ENCODE data around the gene FNBP1.

FNBP1 gene

DNA sequence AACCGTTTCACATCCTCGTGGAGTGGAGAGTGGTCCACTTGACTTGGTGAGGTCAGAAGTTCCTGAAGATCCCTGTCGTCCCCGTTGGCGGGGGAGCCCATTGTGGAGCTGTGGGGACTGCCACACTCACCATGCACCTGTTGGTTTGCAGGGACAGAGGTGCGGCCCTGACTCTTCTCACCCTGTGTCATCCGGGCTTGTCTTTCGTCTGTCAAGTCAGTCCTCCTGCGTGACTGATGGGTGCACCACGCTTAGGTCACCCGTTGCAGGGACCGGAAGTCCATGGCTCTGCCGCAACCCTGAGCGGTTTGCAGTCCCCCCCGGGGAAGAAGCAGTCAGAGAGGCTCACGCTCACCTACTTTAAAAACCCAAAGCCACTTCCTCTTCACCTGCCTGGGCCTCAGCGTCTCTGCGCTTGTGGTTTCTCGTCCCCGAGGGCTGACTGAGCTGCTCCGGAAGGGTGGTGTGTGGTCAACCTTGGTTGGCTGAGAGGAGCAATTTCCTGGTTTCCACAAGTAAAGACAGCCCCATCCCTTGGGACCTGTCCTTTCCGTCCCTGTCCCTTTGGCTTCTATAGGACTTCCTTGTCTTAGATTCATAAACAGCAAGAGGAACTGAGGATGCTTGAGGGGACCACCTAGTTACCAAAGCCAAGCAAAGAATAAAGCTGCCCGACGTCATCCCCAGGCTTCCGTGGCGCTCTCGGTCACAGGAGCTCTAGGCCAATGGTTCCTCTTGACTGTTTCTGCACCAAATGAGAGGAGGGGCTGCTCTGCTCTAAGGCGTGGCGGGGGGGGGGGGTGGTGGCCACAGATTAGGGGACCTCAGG, 154.5 kb downstream of the FNBP1 start:
- no peak for DNase-seq

DNA sequence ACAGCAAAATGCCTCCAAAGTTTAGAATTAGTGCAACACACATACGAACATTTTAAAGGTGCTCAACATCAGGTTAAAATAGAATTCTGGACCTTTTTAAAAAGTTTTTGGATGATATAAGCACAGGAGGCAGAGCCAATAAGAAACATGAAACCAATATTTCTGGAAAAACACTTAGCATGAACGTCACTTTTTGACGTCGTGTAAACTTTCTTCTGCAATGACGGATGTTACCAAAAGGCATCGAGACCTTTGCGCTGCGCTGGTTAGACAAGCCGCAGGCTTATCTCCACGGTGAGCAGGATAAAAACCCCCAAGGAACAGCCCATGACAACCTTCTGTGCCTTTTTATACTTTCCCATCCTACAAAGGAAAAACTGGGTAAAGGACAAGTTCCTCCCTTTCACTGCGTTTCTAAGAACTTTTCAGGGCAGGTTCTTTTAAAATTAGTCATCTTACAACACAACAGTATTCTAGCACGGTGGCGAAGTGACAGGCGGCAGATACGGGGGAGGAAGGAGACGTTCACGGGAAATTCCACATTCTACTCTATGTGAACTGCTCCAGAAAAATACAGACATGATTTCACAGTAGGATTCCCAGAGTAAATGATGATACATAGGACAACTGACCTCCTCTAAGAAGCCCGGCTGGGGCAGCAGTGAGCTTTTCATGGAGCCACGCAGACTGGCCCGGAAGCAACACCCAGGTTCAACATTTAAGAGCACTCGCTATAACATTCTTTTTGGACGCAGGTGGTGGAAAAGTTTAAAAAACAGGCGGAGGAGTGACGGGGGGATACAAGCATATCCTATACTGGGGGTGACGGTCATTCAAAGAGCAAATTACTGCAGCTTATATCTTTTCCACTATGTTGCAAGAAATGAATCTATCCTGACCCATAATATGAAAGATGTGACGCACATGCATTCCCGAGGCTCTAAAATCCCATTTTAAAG, 155.4 kb downstream of the FNBP1 start:
- no peak for DNase-seq

DNA sequence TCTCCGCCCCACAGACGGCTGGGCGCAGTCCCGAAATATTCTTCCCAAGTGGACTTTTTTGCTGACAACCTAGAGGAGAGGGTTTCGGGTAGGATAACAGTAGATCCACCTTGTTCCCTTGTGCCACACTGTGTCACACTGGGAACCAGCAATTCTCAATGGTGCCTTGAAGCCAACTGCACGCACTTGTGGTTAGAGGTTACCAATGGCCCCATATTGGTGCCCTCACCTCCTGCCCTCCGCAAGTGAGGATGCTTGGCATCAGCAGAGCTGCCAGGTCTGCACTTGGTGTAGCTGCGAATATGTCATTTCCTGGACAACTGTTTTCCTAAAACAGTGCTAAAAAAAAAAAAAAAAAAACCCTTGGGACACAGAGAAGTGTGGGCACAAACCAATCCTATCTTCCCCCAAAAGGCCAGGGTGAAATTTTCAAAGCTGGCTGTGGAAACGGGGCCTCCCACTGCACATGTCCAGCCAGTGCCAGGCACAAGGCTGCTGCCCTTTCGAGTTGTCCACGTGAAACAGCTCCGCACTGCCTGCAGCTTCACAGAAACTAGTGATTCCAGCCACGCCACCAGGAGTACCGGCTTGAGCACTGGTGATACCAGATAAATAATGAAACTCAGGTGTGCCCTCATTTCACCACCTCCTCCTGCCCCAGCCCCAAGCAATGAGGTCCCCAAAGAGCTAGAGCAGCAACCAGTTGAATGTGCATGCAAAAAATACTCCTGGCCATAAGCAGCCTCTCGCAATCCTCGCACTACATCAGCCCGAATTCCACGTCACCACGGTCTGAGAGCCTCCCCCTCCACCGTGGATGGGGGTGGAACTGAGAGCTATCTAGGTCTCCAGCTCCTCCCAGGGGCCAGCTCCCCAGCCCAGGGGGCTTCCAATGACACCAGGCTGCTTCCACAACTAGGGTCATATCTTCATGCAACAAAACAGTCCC, 156.5 kb downstream of the FNBP1 start:
- no peak for DNase-seq

DNA sequence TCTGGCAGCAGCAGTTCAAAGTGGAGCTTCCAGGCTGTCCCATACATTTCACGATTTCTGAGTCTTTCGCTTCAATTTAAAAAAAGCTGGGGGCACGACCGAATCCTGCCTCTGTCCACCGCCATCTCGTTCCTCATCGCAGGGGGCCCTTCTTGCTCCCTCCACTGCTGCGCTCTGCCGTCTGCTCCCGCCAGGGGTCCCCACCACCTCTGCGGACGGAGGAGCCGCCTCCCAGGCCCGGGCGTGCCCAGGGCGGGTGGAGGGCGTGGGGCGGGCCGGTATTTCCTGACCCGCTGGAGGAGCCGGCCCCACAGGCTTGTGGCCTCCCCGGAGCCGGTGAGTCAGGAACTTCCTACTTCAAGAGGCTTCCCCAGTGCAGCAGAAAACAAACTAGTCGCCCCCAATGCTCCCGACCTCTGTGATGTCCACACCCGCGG, 157.3 kb downstream of the FNBP1 start:
- peak; percentile 14 to 18 for DNase-seq

DNA sequence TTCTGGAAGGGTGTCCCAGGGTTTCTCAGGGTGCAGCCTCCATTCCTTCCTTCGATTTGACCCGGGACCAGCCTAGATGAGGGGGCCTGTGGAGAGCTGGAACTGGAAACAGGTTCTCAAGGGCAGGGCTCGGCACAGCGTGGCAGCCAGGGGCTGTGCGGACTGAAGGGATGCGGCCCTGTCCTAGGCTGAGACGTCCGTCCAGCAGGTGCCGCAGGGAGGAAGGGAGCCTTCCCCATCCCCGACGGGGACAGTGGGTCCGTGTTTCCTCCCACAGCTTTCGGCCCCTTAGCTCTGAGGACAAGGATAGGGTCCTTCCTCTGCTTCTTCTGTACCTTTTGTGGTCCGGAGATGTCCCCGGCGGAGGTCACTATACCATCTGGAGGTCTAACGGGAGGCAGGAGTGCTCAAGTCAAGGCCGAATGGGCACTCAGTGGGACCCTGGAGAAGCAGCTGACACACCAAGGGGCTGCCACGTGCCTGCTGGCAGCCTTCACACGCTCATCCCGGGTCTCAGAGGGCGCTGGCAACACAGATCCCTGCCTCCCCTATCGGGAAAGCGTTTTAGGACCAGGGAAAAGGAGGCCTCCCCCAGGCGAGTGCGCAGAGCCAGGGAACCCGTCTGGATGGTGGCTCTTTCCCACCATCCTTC, 157.8 kb downstream of the FNBP1 start:
- DNase-seq: no peak

DNA sequence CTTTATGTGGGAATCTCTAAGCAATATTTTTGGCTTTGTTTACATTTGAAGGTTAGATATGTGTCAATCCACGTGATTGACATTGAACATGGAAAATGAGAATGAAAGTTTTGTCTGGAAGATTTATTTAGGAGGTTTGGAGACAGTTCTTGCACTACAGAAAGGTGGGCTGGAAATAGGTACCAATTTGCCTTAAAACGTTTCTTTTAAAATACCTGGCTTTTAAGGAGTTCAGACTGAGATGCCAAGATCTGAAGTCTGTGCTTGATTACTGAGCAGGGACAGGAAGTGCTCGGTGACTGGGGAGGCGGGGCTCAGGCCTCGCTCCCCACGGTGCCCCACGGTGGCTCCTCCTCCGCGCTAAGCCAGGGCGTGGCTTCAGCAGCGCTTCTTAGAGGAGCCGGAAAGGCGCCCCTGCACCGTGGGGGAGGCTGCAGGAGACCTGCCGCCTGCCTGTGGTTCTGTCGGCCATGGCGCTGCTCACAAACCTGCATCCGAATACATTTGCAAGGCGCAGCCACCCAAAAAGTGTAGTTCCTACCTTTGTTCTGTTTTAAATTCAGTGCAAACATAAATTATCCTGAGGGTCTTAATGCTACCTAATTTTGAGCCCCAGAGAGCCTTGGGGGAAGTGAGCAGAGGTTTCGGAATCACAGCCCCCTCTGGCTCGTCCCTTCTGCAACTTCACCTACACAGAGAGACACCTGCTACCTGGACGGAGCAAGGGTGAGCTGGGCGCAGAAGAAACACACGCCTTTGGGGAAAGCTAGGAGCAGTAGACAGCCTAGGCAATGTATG, 158.6 kb downstream of the FNBP1 start:
- DNase-seq: peak; percentile 43 to 62

DNA sequence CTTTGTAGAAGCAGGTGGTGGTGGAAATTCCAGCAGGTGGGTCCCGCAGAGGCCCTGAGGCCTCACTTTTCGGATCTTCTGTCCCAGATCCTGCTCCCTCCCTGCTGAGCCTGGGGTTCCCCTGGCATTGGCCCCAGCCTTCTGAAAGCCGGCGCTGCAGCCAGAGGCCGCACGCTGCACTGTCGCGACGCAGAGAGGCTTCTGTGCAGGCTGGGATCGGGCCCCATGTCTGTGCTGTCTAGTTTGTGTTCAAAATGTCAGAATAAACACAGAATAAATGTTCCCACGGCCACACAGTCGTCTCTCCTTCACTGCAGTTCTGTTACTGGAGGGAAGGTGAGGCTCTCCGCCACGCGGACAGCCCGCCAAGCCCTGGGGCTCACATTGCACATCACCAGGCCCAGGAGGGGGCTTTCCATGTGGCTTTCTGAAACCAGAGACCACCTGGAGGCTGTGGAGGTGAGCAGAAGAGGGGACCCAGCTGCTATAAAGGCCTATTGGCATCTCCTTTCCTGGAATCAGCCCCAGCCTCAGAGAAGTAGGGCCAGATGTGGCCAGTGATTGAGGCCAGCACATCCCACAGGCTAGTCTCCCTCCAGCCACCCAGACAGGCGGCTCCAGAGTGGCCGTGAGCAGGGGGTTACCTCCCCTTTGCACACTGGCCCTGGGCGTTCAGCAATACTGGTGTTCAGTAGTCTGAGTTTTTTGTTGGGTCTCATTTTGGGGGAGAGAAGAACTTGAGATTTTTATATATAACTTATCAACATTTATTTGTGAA, 161.3 kb downstream of the FNBP1 start:
- DNase-seq: no peak

DNA sequence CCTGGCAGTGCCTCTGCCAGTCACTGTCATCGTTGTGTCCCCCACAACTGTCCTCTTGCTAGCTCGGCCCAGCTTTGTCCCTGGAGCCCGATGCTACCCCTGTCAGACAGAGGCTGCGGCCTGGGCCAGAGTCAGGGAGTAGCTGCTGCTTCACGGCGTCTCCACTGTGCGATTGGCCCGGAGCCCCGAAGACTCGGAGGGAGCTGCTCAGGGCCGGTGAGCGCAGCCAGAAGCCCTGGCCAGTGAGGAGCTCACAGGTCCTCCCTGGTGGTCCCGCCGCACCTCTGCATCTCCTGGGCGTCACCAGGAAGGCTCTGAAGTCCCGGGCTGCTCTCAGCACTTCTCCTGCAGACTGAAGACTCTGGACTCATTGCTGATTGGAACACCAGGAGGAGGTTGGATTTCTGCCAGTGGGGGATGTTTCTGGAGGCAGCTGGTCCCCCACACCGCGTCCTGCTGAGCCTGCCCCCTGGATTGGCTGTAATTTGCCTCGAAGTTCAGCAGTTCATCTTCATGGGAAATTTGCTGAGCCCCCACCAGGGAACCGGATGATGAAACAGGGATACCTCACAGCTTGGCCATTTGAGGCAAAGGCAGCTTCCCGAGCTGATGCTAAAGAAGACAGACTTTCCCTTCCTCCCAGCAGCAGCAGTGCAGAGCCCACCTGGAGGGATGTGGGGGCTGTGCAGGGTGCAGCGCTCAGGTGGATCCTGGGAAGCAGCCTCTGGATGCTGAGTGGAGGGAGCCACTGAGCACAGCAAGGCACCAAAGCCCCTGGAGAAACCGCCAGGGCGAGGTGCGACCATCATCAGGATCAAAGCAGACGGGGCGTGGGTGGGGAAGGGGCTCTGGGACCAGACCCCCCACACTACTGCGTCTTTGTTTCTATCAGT, 162.1 kb downstream of the FNBP1 start:
- no peak for DNase-seq

DNA sequence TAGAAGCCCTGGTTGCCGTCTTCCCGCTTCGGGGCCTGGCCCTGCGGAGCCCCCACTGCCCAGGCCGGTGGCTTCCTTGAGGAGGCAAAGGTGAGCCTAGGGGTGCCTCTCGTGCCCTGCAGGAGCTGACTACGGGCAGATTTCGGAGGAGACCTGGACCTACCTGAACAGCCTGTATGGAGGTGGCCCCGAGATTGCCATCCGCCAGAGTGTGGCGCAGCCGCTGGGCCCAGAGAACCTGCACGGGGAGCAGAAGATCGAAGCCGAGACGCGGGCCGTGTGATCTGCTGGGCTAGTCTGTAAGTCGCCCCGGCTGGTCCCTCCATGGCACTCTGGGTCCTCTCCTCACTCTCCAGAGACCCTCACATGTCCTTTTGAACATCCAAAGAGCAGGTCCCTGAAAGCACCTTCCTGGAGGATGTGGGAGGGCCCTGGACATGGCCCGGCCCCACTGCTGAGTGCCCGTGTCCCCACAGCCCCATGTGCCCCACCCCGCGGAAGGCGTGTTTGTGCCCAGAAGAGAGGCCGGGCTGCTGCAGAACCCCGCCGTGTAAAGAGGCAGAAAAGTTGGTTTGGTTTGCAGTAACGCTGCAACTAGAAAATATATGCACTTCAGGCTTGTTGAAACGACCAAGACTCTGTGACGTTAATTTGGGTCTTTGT, 162.9 kb downstream of the FNBP1 start:
- no peak for DNase-seq

DNA sequence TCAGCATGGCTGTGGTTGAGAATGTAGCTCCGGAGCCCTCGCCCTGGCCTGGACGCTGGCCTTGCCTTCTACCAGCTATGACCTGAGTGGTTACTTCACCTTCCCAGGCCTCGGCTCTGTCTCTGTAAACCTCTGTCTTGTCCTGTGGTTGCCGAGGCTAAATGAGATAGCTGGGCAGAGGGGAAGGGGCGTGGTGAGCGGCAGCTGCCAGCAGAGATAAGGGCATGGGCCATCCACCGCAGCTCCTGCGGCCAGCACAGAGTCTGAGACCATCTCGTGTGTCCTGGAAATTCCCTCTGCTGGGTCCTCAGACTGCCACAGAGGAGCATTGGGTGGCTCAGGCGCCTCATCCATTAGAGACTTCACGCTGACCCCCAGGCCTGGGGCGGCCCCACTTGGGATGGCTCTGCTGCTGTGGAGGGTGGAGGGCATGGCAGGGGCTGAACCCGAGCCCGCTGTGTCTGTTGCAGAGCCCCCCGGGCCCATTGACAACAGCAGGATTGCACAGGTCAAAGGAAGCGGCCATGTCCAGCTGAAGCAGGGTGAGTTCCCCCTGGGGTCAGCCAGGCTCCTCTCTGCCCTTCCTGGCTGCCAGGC, 163.8 kb downstream of the FNBP1 start:
- DNase-seq: no peak

DNA sequence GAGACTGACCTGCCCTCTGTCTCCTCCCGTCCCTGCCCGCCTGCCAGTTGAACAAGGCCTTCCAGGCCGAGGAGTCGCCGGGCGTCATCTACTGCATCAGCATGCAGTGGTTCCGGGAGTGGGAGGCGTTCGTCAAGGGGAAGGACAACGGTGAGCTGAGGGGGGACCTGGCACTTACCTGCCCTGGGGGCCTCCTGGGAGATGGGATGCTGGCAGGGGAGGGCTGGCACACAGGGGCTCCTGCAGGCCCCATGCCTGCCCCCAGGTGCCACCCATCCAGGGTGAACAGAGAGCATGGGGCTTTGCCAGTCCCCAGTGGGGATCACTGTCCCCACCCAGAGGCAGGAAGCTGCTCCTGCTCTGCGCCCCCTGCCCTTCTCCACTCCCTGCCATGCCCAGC, 164.7 kb downstream of the FNBP1 start:
- DNase-seq: no peak

DNA sequence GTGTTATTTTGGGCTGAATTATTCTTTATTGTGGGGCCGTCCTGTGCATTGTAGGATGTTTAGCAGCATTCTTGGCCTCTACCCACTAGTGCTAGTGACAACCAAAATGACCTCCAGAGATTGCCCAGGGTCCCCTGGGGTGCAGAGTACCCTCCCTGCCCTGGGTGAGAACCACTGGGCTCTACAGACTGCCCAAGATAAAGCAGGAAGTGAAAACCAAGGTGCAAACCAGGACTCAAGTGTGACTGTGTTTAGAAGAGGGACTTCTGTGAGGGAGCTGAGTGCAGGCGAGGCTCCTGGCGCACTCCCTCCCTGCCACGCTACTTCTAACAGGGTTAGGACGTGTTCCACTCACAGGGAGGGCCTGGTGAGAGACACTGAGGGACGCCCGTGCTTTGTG, 166.2 kb downstream of the FNBP1 start:
- DNase-seq: no peak

DNA sequence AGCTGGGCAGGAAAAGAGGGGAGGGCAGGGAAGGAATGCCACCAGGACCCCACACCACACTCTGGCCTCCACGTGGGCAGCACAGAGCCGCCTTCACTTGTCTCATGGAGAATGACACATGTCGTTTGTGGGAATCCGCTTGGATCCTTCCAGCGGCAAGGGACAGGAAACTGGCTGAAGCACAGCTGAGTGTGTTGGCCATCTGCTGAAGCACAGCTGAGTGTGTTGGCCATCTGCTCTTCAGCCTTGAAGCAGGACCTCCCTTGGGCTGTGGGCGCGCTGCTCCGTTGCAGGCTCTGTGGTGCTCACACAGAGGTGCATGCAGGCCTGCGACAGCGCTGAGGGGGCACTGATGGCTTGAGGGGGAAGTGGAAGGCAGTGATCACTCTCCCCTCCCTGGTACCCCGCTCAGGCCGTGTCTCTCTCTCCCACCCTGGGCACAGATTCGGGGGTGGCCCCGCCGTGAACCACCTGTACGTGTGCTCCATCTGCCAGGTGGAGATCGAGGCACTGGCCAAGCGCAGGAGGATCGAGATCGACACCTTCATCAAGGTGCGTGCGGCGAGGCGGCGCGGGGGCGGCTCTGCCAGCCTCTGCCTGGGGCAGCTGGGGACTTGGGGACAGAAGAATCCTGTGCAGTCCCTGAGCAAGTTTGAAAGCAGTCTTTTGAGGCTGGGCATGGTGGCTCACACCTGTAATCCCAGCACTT, 167.1 kb downstream of the FNBP1 start:
- DNase-seq: no peak

DNA sequence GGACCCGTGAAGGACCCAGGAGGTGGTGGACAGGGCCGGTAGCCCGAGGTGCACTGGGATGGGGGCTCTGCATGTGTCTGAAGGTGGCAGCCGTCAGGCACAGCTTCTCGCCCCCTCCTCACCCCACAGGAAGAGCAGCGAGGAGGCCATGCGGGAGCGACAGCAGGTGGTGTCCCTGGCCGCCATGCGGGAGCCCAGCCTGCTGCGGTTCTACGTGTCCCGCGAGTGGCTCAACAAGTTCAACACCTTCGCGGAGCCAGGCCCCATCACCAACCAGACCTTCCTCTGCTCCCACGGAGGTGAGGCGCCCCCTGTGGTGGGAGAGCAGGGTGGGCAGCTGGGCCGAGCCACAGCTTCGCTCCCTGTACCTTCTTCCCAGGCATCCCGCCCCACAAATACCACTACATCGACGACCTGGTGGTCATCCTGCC, 167.8 kb downstream of the FNBP1 start:
- DNase-seq: no peak

DNA sequence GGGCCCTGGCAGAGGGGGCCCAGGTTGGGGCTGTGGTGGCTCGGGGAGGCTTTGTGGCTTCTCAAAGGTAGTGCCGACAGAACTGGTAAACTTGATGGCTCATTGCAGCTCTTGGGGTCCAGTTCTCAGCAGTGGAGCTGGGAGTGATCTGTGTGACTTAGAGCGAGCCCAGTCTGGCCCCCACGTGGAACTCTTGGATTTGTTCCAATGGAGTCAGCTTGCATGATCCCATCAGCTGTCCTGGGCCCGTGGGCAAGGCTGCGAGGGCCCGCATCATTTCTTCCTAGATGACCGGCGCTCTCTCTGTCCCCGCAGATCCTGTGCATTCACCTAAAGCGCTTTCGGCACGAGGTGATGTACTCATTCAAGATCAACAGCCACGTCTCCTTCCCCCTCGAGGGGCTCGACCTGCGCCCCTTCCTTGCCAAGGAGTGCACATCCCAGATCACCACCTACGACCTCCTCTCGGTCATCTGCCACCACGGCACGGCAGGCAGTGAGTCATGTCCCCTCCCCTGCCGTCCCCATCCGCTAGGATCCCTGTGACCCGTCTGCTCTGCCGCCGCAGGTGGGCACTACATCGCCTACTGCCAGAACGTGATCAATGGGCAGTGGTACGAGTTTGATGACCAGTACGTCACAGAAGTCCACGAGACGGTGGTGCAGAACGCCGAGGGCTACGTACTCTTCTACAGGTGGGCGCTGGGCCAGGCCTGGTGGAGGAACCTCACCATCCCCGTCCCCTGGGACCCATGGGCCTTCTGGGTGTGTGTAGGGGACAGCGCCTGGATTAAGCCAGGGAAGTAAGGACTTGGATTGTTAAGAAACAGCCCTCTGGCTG, 168.5 kb downstream of the FNBP1 start:
- DNase-seq: no peak

DNA sequence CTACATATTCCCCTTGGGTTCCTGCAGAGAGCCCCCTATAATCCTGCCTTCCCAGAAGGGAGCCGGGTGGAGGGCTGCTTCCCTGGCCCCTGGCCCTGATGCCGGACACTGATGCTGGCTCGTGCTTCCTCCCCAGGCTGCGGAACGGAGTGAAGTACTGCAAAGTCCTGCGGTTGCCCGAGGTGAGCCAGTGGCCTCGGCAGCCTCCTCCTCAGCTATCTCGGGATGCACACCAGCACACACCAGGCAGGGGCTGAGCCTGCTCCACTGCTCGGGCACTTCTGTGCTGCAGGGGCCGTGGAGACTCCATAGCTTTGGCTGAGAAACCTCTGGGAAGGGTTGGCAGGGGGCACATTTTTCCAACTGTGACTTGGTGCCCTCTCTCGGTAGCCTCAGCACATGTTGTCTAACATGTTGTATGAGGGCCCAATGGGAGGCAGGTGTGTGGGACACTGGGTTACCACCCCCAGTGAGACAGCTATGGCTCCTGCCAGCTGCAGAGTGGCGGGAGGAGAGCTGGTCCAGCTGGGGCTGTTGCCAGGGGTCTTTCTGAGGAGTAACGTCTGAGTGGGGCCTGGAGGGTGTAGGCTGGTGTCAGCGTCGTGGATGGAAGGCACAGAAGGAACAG, 169.3 kb downstream of the FNBP1 start:
- no peak for DNase-seq
